Trophoblast cell (in vitro differentiated cells and primary cell): ENCODE results near the gene SNAPC1.
A peak's percentile ranks its signal among the peaks of the same experiment; 100 is the strongest.

Experiments
- DNase-seq, 2 donors: peaks; one replicate each; pipeline ENCODE4 v3.0.0-alpha.2; 2016
- H2AFZ ChIP-seq: 2 replicates; pipeline ENCODE4 v1.6.1; 2013; ENCODE audit warnings: low read length, moderate library complexity, mild to moderate bottlenecking; ENCODE audit not compliant: insufficient read depth, poor library complexity
- H2AK5ac ChIP-seq: 2 replicates; pipeline ENCODE4 v1.6.1; 2013; ENCODE audit warnings: mild to moderate bottlenecking, low read length
- H2BK120ac ChIP-seq: 2 replicates; pipeline ENCODE4 v1.6.1; 2013; ENCODE audit warnings: low read length, mild to moderate bottlenecking, moderate library complexity; ENCODE audit not compliant: insufficient read depth, poor library complexity
- H2BK12ac ChIP-seq: 2 replicates; pipeline ENCODE4 v1.6.1; 2013; ENCODE audit warnings: mild to moderate bottlenecking, low read length, moderate library complexity
- H2BK5ac ChIP-seq: 2 replicates; pipeline ENCODE4 v1.6.1; 2013; ENCODE audit warnings: low read length, low read depth, moderate library complexity, mild to moderate bottlenecking; ENCODE audit not compliant: poor library complexity
- H3K14ac ChIP-seq: 2 replicates; pipeline ENCODE4 v1.6.1; 2013; ENCODE audit warnings: mild to moderate bottlenecking, low read length
- H3K18ac ChIP-seq: 2 replicates; pipeline ENCODE4 v1.6.1; 2013; ENCODE audit warnings: mild to moderate bottlenecking, low read length
- H3K23ac ChIP-seq: 2 replicates; pipeline ENCODE4 v1.6.1; 2013; ENCODE audit warnings: low read length
- H3K27ac ChIP-seq: 2 replicates; pipeline ENCODE4 v1.5.1; 2013; ENCODE audit warnings: low read depth, mild to moderate bottlenecking, inconsistent platforms, low read length, moderate library complexity
- H3K27me3 ChIP-seq: 2 replicates; pipeline ENCODE4 v1.6.1; 2013; ENCODE audit warnings: inconsistent platforms, mild to moderate bottlenecking, low read length, moderate library complexity; ENCODE audit not compliant: insufficient read depth
- H3K36me3 ChIP-seq, 2 experiments: 1 replicate in 1 of 2; 2 replicates in 1 of 2; pipeline ENCODE4 v1.6.1; 2013; ENCODE audit warnings: low read length in 2 of 2, mild to moderate bottlenecking in 2 of 2, moderate library complexity in 1 of 2; ENCODE audit not compliant: insufficient read depth in 2 of 2, control insufficient read depth in 1 of 2
- H3K4ac ChIP-seq: 2 replicates; pipeline ENCODE4 v1.6.1; 2013; ENCODE audit warnings: low read depth, mild to moderate bottlenecking, low read length, moderate library complexity
- H3K4me1 ChIP-seq, 2 experiments: 1 replicate in 1 of 2; 2 replicates in 1 of 2; pipeline ENCODE4 v1.6.1; 2013; ENCODE audit warnings: low read length in 2 of 2, mild to moderate bottlenecking in 2 of 2, moderate library complexity in 1 of 2; ENCODE audit not compliant: insufficient read depth in 2 of 2, control insufficient read depth in 1 of 2
- H3K4me2 ChIP-seq: 2 replicates; pipeline ENCODE4 v1.6.1; 2013; ENCODE audit warnings: inconsistent platforms, mild to moderate bottlenecking, low read length, moderate library complexity
- H3K4me3 ChIP-seq: 2 replicates; pipeline ENCODE4 v1.5.1; 2013; ENCODE audit warnings: mild to moderate bottlenecking, low read depth, low read length, inconsistent platforms
- H3K79me1 ChIP-seq: one replicate; pipeline ENCODE4 v1.6.1; 2013; ENCODE audit warnings: low read length
- H3K79me2 ChIP-seq: 2 replicates; pipeline ENCODE4 v1.6.1; 2013; ENCODE audit warnings: low read length, mild to moderate bottlenecking; ENCODE audit not compliant: control insufficient read depth, insufficient read depth, poor library complexity
- H3K9ac ChIP-seq: 2 replicates; pipeline ENCODE4 v1.6.1; 2013; ENCODE audit warnings: mild to moderate bottlenecking, low read length
- H3K9me3 ChIP-seq: 2 replicates; pipeline ENCODE4 v1.6.1; 2013; ENCODE audit warnings: low read depth, mild to moderate bottlenecking, control low read depth, inconsistent platforms, low read length; ENCODE audit not compliant: insufficient read depth
- H4K12ac ChIP-seq: 2 replicates; pipeline ENCODE4 v1.6.1; 2013; ENCODE audit warnings: low read depth, mild to moderate bottlenecking, low read length, moderate library complexity
- H4K8ac ChIP-seq: 2 replicates; pipeline ENCODE4 v1.6.1; 2013; ENCODE audit warnings: low read depth, mild to moderate bottlenecking, low read length, moderate library complexity
- H4K91ac ChIP-seq: one replicate; pipeline ENCODE4 v1.6.1; 2013; ENCODE audit warnings: low read depth, mild to moderate bottlenecking, low read length, moderate library complexity
- WGBS: extraction: QIAGEN DNeasy Blood & Tissue Kit; methylation state at CpG from one replicate; pipeline ENCODE4 v1.1.7; 2013; ENCODE audit warnings: missing lambda C conversion rate; ENCODE audit not compliant: insufficient read length, insufficient coverage; ENCODE audit errors: extremely low coverage; 5-methylcytosine and 5-hydroxymethylcytosine counted together

SNAPC1 gene

DNA sequence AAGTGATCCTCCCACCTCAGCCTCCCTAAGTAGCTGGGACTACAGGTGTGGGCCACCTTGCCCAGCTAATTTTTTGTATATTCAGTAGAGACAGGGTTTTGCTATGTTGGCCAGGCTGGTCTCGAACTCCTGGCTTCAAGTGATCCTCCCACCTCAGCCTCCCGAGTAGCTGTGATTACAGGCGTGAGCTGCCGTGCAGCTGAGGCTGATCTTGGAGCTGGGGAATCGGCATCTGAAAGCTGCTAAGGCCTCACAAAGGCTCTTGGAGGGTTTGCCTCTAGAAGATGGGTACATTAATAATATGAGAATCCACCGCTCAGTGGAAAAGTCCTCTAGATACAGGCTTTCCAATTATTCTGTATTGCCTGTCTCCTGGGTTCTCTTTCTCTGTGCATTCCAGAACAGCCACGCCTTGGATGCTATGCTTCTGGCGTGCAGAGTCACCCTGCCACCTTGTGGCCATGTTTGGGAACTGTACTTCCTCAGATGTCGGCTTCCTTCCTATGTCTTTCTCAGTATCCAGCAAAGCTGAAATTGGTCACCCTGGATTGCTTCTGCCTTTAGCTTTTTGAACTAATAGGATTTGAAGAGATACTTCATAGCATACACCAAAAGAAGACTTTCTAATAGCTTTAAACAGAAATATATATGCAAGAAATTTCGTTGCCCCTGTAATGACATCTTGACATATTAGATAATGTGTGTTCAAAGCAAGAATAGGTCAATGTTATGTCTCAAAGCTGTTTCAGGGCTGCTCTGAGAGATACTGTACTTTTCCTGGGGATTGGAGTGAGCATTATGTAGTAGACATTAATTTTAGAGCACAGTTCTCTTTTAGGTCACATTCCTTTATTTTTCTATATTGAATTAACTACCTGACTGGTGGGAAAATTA lies 75.4 kb downstream of the SNAPC1 start:
- Histone ChIP-seq H3K4me3 (no peak overlapping the region), H4K91ac (peak overlapping the region; percentile 71), H2AFZ (no peak overlapping the region), H3K79me2 (no peaks in the 10 kb centered on the region), H2BK5ac (no peak overlapping the region), H2AK5ac (peak overlapping the region; percentile 30), H3K14ac (no peak overlapping the region), H3K23ac (no peak overlapping the region), H3K9ac (no peak overlapping the region), H4K12ac (no peak overlapping the region), H4K8ac (no peak overlapping the region), H3K27me3 (no peaks in the 10 kb centered on the region), H3K9me3 (no peaks in the 10 kb centered on the region), H3K18ac (peak overlapping the region; percentile 55), H3K36me3 (no peaks in the 10 kb centered on the region), H2BK120ac (no peak overlapping the region), H3K27ac (no peak overlapping the region), H2BK12ac (peak overlapping the region; percentile 90), H3K4ac (no peak overlapping the region), H3K4me2 (no peak overlapping the region), H3K4me1 (no peaks in the 10 kb centered on the region), H3K79me1 (no peaks in the 10 kb centered on the region)
- DNase-seq, result peak; percentile 57 to 92
- no CpG with 5 or more reads among the region's 10 CpGs for WGBS

DNA sequence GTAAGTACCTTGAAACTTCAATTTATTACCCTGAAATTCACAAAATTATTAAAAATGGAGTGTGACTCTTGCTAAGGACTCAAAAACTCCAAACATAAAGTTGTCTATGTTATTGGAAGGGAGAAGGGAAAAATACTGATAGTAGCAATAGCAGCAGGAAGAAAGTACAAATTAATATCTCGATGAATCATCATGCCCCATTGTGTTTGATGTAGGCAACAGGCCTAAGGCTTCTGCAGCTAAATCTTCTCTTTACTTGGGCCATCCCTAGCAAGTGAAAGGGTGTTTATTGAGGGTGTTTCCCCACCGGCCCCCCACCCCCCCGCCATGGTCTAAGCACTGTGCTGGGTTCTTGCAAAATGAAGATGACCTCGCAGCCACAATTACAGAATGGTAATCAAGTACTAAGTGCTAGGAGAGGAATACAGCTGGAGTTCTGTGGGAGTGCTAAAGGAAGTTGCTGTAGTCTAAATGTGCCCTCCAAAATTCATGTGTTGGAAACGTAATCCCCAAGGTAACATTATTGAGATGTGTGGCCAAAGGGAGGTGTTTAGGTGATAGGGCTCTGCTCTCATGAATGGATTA lies 76.5 kb downstream of the SNAPC1 start:
- H4K8ac ChIP-seq, result no peak overlapping the region
- no peak overlapping the region for H3K4me2 ChIP-seq
- H4K12ac ChIP-seq, result no peak overlapping the region
- H4K91ac ChIP-seq, result peak overlapping the region; percentile 5
- H3K27me3 ChIP-seq, result no peaks in the 10 kb centered on the region
- H2BK120ac ChIP-seq, result no peak overlapping the region
- no peak overlapping the region for H3K14ac ChIP-seq
- no peaks in the 10 kb centered on the region for H3K79me2 ChIP-seq
- H3K79me1 ChIP-seq, result no peaks in the 10 kb centered on the region
- no peaks in the 10 kb centered on the region for H3K9me3 ChIP-seq
- H3K27ac ChIP-seq, result no peak overlapping the region
- no peak overlapping the region for H2AFZ ChIP-seq
- H2BK5ac ChIP-seq, result no peak overlapping the region
- no peak overlapping the region for H2AK5ac ChIP-seq
- H3K4me3 ChIP-seq, result no peak overlapping the region
- no peaks in the 10 kb centered on the region for H3K36me3 ChIP-seq
- H3K18ac ChIP-seq, result no peak overlapping the region
- H3K23ac ChIP-seq, result no peak overlapping the region
- H3K4ac ChIP-seq, result no peak overlapping the region
- H3K9ac ChIP-seq, result no peak overlapping the region
- DNase-seq, result no peak
- H3K4me1 ChIP-seq, result no peaks in the 10 kb centered on the region
- WGBS, result no CpG with 5 or more reads among the region's 5 CpGs
- no peak overlapping the region for H2BK12ac ChIP-seq

DNA sequence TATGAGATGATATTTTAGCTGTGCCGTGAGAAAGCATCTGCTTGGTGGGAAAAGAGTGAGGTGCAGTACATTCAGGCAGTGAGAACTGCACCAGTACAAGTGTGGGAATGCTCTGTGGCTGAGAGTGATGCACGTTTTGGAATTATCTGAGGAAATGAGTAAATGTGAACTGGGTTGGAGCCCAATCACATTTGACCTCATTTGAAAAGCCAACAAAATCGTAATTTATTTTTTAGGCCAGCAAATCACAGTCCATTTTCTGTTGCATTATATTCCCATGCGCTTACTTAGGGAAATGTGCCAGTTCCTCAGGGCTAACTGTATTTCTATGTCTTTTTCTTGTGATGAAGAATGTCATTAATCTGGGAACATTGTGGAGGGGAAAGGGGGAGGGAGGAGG lies 77.3 kb downstream of the SNAPC1 start:
- no CpG with 5 or more reads among the region's 4 CpGs for WGBS
- Histone ChIP-seq H3K4me3 (no peak overlapping the region), H3K23ac (peak overlapping the region; percentile 35), H4K8ac (no peak overlapping the region), H4K12ac (no peak overlapping the region), H3K4ac (no peak overlapping the region), H3K9ac (no peak overlapping the region), H3K4me1 (no peaks in the 10 kb centered on the region), H2BK5ac (no peak overlapping the region), H2BK120ac (no peak overlapping the region), H3K79me1 (no peaks in the 10 kb centered on the region), H3K9me3 (no peaks in the 10 kb centered on the region), H3K18ac (no peak overlapping the region), H3K27me3 (no peaks in the 10 kb centered on the region), H4K91ac (no peak overlapping the region), H2AK5ac (no peak overlapping the region), H2BK12ac (no peak overlapping the region), H3K27ac (no peak overlapping the region), H3K79me2 (no peaks in the 10 kb centered on the region), H3K14ac (no peak overlapping the region), H3K36me3 (no peaks in the 10 kb centered on the region), H3K4me2 (no peak overlapping the region), H2AFZ (no peak overlapping the region)
- DNase-seq, result no peak

DNA sequence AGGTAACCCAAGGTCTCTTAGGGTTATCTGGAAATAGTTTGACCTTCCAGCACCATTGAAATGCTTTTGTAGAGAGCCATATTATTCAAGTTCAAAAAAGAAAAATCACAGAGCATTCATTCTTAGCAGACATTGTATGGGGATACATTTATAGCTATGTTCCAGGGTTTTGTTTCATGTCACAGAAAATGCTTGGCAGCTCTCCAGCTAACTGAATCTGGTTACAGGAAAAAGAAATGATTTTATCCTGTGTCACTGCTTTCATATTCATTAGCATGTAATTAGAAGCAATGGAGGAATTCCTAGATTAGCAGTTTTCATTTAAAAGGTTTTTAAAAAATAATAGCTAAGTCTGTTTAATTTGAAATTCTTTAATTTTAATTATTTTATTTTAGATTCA lies 78.9 kb downstream of the SNAPC1 start:
- Histone ChIP-seq H2AK5ac (no peak overlapping the region), H3K23ac (no peak overlapping the region), H3K9me3 (no peaks in the 10 kb centered on the region), H3K36me3 (no peaks in the 10 kb centered on the region), H3K4ac (no peak overlapping the region), H4K91ac (no peak overlapping the region), H3K27me3 (no peaks in the 10 kb centered on the region), H3K79me2 (no peaks in the 10 kb centered on the region), H3K27ac (no peak overlapping the region), H3K14ac (no peak overlapping the region), H3K79me1 (no peaks in the 10 kb centered on the region), H3K4me1 (no peaks in the 10 kb centered on the region), H4K8ac (no peak overlapping the region), H2BK120ac (no peak overlapping the region), H2BK12ac (no peak overlapping the region), H3K9ac (no peak overlapping the region), H4K12ac (no peak overlapping the region), H2BK5ac (no peak overlapping the region), H3K4me3 (no peak overlapping the region), H3K4me2 (no peak overlapping the region), H2AFZ (no peak overlapping the region), H3K18ac (no peak overlapping the region)
- no peak for DNase-seq
